ENCODE measurements around the gene ZNF576.
A peak's percentile ranks its signal among the peaks of the same experiment; 100 is the strongest.
"Not testable (repeated sequence)": the region's sequence is repeated elsewhere in the genome, so short reads cannot be mapped to it uniquely, and the experiment has no call there.

ZNF576 gene

DNA sequence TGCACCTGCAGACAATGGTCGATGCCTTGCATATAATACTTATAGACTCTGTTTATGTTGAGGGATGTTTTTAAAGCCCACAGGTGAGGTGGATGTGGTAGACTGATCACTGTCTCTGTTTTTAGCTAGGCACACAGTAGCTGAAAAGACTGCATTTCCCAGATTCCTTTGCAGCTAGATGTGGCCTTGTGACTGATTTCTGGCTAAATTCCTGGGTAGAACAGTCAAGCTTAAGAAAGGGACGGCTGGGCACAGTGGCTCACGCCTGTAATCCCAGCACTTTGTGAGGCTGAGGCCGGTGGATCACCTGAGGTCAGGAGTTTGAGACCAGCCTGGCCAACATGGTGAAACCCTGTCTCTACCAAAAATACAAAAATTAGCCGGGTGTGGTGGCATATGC, 3.9 kb downstream of the ZNF576 start:
- DNase-seq: not testable (repeated sequence)

DNA sequence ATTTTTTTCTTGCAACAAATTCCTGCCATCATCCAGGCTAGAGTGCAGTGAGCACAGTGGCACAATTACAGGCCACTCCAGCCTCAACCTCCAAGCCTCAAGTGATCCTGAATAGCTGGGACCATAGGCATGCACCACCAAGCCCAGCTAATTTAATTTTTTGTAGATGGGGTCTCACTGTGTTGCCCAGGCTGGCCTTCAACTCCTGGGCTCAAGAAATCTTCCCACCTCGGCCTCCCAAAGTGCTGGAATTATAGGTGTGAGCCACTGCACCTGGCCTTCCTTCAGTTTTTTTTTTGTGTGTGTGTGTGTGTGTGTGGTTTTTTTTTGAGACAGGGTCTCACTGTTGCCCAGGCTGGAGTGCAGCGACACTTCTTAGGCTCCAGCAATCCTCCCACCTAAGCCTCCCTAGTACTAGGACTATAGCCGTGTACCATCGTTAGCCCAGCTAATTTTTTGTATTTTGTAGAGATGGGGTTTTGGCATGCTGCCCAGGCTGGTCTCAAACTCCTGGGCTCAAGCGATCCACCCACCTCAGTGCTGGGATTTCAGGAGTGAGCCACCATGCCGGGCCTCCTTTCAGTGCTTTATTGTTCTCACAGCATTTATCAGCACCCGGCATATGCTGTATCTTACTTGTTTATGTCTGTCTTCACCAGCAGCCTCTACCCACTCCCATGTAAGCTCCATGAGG, 9.6 kb downstream of the ZNF576 start:
- no peak for DNase-seq

DNA sequence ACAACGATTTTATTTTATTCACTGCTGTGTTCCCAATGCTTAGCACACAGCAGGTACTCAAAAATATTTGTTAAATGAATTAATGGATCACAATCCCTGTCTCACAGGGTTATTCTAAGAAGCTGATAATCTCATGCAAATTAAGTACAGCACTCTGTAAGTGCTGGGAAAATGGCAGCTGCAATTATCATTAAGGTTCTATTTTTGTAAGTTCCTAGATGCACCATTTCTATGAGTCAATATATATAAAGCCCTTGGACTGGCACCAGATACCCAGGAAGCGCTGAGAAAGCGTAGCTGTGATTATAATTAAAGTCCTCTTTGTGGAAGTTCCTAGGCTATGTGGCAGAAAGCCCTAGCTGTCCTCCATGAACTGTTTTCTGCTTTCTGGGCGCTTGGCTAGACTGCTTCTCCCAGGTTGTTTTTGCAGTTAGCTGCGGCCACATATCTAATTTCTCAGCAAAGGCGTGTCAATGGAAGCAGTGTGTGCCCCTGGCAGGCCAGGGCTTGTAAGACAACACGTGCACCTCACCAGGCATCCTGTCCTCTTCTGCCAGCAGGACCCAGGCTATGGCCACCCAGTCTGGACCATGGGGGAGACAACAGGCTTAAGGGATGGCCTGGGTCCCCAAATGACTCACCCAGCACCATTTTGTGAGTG, 10.3 kb downstream of the ZNF576 start:
- DNase-seq: no peak

DNA sequence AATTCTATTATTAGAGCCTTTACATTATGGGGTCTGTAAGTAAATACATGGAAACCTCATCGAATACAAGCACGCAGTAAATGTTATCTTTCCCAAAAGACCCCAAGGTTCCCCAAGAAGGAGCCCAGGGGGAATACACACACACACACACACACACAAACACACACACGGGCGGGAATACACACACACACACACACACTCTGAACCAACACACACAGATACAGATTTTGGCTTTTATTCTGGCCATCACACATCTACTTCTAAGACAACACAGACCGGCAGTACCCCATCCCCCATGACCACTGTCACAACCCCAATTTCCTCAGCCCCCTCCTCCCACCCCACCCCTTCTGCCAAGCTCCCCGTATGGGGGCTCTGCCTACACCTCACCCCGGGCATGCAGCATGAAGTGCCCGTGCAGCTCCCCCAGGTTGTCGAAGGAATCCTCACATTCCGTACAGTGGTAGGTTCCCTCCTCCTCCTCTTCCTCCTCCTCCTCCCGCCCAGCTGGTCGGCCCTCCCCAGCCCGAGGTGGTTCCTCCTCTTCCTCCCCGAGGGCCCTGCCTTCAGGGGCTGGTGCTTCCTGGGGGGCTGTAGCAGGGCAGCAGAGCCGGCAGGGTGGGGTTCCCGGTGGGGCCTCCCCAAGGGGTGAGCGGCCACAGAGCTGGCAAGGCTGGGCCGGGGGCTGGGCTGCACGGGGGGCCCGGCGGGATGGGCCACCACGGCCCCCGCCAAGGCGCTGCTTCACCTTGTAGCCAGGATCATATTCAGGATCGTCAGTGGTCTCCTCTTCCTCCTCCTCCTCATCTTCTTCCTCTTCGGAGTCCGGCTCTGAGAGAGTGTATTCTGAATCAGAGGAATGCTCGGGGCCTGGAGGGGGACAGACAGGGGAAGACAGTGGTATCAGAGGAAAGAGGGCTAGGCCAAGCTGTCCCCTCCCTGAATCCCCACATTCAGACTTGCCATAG, 11.1 kb downstream of the ZNF576 start:
- DNase-seq: no peak

DNA sequence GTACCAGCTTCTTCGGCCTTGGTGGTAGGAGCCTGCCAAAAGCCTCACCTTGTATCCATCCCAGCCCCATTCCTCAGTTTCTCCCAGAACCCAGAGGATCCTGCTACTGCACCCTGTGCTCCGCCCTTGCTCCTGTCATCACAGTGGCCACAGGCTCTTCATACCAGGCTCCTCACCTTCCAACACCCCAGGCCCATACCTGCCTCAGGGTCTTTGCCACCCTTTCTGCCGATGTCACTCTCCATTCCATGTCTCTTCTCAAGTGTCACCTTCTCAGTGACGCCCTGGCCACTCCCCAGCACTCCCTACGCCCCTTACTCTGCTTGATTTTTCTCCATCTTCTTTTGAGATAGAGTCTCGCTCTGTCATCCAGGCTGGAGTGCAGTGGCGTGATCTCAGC, 13.5 kb downstream of the ZNF576 start:
- no peak for DNase-seq

DNA sequence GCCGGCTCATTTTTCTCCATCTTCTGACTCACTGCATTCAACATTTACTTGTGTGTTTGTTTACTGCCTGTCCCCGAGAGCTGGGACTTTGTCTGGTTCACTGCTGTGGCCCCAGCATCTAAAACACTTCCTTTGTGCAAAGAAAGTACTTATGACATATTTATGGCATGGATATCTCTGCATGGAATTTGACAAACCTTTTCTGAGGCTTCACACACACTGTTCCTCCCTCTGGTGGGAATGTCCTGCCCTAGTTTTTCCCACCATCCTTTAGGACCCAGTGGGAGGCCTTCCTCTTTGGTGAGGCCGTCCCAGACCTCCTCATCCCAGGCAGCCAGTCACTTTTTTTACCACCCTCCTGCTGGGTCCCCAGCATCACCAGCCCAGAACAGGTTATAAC, 14.1 kb downstream of the ZNF576 start:
- no peak for DNase-seq

DNA sequence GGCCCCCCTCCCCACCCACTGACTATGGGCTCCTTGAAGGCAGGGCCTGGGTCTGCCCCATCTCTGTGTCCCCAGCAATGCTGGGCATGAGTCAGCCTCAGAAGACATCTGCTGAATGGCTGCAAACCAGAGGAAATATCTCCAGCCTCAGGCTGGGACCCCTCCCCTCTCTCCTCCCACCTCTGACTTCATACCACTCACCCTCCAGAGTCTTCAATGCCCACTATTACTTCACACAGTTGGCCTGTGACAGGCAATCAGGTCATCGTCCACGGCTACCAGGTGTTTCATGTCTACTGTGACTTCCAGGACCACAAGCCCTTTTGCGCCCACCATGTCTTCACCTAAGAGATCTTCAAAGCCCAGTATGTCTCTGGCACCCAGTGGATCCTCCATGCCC, 15.4 kb downstream of the ZNF576 start, which contains the start of gene SRRM5:
TSS of gene SRRM5 (plus strand) at position 301 of the 400 bp plus-strand sequence. CDS start at position 335, 34 bp downstream.
- no peak for DNase-seq

DNA sequence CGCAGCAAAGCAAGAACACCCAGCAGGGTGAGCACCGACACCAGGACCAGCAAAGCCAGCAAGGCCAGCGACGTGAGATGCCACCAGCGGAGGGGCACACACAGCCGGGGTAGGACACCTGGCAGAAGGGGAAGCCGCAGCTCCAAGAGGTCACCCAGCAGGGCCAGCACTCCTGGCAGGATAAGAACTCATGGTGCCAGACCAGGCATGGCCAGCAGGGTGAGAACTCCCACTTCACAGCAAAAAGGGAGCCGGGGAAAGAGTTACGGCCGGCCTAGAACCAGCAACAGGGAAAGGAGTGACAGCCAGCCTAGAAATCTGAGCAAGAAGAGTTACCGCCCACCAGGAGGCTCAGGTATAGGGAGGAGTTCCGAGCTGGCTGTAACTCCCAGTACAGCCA, 16.0 kb downstream of the ZNF576 start:
- no peak for DNase-seq

DNA sequence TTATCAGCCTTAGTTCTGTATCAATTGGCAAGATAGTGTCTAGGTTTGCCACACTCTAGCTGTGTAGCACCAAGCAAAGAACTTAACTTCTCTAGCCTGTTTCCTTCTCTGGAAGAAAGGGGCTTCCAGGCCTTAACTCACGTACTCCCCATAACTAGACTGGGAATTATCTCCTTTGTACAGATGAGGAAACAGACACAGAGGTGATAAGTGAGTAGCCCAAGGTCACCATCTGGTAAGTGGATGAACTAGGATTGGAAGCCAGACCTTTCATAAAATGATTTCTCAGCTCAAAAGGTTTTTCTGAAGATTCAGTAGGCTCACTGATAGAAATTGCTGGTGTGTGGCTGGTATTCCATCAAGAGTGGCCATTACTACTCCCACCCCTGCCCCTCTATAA, 19.9 kb downstream of the ZNF576 start:
- no peak for DNase-seq

DNA sequence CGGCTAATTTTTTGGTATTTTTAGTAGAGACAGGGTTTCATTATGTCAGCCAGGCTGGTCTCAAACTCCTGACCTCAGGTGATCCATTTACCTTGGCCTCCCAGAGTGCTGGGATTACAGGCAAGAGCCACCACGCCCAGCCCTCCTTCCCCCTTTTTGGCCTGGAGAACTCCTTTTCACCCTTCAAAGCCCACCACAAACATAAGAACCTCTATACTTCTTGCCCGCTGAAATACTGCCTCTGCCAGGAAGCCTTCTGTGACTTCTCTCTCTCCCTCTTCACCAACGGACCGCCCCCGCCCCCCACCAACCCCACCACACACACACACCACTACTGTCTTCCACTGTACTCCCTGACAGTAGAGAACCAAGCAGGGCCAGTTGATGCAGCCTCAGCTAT, 20.6 kb downstream of the ZNF576 start:
- no peak for DNase-seq

DNA sequence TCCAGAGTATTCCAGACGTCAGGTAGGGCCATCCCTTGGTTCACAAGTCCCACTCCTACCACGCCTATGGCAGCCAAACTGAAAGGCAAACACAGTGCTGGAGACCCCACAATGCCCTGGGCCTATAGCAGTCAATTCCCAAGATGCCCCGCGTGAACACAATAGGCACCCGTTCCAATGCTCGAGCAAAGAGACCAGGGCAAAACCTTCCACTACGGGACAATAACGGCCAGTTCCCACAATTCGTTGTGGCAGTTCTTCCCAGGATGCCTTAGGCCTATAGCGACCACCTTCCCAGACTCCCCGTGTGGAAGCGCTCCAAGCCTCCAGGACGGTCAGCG, 22.5 kb downstream of the ZNF576 start:
- DNase-seq: peak; percentile 30

DNA sequence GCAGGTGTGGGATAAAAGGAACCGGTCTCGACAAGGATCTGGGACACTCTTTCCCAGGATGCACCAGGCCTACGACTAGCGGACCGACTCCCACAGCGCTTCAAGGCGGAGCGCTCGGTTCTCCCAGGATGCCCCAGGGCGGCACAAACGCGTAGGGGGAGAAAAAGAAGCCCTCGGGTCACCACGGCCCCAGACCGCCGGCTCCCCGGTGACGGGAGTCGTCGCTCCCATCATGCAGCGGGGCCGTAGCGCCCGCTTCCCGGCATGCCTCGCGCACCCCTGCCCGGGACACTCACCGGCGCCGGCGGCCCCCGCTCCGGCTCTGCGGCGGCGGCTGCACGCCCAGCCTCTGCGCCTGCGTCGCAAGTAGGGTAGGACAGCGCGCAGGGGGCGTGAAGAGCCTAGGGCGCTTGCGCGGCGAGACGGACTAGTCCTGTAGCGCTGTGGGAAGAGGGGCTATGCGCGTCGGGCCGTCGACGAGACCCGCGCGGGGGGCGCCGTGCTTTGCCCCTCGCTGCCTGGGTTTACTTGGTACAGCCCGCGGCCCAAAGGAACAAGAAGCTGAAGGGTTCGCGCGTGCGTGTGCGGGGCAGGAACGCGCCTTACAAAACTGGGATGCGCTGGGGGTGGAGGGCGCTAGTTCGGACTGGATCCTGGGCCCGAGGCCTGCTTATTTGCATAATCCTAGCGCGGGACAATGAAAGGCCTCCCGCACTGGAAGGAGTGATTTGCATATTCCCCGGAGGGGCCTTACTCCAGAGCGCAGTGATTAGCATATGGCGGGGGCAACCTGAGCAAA, 23.1 kb downstream of the ZNF576 start, which contains the start of gene ZNF428:
TSS of gene ZNF428 (minus strand) at position 368 of the 799 bp plus-strand sequence. CDS start 5,325 bp downstream, outside the sequence.
- DNase-seq: peak; percentile 87

DNA sequence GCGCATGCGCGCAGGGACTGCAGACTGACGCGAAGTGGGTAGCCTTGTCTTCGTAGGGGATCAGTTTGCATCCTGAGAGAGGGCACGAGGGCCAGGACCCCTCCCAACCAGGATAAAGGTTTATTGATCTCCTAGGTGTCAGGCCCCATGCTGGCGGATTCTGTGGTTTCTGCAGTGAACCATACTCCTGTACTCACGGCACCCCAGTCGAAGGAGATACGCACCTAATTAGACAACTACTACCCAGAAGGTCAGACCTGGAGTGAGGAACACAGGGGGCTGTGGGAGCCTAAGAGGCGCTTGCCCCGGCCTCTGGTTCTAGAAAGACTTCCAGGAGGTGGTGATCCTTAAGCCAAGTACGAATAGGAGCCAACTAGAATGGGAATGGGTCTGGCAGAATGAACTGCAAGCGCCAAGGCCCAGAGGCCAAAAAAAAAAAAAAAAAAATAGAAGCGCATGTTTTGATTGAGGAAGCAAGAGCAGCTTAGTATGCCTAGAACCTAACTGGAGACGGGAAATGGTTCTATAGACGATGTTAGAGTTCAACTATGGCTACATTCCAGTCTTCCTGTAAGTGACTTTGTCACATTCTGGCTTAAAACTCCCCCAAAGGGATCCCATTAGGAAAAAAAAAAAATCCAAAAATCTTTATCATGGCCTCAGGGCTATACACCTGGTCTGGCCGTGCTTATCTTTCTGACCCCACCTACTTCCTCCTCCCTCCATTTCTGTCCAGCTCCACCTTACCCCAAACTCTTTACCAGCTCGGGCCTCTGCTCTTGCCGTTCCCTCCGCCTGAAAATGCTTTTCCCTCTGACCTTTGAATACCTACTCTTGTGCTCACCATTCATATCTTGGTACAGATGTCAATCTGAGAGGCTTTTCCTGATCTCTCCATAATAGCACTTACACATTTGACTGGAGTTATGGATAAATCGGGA, 23.9 kb downstream of the ZNF576 start:
- DNase-seq: no peak

DNA sequence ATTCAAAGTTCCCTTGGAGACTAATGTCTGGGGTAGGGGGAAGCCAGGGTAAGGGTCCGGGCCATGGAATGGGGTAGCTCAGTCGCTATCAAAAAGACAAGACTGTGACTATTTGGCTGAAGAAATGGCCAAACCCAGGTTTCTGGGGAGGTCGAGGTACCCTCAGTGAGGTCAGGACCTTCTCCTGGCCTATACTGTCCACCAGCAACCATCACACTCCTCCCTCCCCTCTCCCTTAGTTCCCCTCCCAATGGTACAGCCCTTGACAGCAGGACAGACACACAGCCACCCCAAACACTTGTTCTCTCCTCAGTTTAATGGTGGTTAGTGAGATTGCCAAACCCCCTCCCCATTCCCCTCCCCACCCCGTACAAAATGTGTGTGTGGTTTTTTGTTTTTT, 25.7 kb downstream of the ZNF576 start:
- DNase-seq: no peak

DNA sequence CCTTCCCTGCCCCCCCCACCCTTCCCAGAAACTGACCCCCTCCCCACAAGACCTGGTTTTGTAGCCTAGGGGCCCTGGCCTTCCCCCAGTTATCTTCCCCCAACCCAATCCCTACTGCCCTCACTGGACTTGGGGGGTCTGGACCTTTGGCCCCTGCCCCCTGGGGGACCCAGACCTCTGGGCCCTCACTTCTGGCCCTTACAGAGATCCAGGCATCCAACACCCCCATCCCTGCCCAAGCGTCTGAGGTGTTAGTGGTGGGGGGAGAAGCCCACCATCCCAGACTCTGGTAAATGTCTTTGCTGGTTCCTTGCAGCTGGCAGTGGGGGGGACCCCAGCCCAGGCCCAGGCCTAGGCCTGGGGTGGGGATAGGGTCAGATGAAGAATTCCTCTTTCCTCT, 26.6 kb downstream of the ZNF576 start:
- no peak for DNase-seq

DNA sequence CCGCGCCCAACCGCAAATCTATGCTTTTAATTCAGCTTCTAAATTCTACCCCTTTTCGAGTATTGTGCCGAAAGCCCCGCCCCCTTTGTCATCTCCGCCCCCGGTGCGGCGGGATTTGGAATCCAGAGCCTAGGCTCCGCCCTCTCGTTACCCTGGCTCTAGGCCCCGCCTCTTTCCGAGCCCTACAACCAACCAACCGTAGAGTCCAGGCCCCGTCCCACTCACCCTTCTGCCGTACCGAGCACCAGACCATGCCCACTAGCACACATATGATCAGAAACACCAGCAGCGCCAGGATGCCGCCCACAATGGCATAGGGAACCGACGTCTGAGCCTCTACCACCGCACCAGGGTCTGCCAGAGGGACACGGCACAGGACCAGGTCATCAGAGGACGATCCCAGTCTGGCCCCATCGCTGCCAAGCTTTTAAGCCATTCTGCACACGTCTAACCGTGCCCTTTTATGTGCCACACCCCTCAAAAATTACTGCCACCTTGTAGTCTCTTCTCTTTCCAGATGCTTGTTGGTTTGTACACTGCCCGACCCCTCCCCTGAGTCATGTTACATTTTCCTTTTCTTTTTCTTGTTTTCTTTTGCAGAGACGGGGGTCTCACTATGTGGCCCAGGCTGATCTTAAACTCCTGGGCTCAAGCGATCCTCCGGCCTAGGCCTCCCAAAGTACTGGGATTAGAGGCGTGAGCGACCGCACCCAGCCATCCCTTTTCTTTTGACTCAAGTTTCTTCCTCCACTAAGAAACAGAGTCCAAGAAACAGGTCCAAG, 27.7 kb downstream of the ZNF576 start:
- DNase-seq: no peak

DNA sequence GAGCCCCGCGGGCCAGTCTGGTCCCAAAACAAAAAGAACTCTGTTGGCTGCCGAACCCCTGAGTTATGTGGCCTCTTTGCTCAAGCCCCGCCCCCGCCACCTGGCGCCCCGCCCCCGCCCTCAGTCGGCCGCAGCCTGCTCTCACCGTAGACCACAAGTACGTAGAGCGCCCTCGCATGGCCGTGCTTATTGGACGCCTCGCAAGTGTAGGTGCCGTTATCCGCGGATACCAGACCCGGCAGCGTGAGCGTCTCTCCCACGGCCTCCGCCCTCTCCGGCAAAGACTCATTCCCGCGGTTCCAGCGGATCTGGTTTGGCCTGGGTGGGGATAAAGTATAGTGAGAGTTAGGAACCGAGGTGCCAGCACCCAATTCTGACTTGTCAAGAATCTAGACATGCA, 28.5 kb downstream of the ZNF576 start:
- DNase-seq: peak; percentile 81

DNA sequence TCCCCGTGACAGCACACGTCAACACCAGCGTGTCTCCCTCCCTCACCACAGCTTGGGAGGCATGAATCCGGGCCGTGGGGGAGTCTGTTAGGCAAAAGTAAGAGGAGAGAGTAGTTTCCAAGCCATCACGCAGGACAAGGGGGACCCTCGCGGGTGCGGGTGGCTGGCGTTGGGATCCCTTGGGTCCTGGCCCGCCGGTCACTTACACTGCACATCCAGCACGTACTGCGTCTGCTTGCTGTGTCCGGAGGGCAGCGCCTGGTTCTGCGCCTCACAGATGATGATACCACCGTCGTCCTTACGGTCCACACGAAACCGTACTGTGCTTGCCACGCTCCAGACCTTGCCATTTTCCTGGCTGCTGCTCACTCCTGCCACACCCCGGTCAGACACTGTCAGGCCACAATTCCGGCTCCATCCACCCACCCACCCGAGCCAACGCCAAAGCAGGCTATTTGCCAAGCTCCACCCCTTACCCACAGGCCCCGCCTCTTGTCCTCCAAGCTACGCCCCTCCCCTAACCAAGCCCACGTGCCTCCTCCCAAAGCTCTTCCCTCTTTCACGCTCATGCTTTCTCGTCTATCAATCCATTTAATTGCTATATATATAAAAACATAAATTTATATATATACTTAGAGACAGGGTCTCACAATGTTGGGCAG, 29.7 kb downstream of the ZNF576 start:
- DNase-seq: no peak

DNA sequence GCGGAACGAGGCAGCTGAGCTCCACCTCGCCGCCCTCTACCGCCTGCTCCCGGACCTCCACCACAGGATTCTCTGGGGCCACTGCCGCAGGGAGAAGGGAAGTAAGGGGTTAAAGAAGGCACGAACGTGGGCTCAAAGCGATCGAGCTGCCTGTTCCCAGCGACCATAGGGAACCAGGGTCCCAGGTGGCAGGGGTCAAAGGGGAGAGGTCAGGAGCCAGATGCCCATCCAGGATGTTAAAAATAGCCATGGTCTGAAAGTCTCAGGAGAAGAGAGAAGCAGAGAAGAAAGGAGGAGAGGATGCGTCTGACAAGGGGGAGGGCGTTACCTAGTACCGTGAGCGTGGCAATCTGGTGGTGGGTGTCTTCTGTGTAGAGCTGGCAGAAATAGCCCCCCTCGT, 30.4 kb downstream of the ZNF576 start:
- DNase-seq: no peak
